ENCODE measurements around the gene LMOD1.
A peak's percentile ranks its signal among the peaks of the same experiment; 100 is the strongest.
"Not testable (repeated sequence)": the region's sequence is repeated elsewhere in the genome, so short reads cannot be mapped to it uniquely, and the experiment has no call there.

Gene LMOD1

DNA sequence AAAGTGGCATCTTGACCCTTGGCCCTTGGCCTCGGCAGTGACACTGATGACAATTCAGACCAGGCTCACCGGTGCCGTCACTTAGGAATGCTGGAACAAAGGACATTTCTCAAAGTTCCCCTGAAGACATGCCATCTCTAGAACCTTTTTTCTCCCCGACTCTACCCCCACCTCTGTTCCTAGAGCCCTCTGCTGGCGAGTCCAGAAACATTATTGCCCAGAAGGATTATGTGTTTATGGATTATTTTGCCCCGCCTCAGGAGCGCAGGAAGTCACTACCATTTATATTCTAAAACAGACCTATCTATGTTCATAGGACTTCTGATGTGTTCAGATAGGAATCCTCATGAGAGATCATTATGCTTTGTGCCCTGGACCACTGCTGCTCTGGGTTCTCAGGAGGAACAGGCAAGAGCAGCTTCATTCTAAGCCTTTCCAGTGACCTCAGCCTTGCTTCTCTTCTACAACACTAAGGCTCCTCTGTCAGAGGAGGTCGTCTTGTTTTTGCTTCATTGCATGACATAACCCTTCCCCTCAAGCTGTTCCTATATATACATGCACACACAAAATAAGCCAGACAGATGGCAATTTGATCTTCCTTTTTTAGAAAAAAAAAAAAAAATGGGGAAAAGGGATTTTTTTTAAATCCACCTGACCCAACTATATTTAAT is 70.1 kb downstream of the LMOD1 start:
- H3K27ac ChIP-seq = 0 out of 2 replicates have a peak overlapping the region, but pooled peaks have one; percentile 3
- TF ChIP-seq, protein P1, sequence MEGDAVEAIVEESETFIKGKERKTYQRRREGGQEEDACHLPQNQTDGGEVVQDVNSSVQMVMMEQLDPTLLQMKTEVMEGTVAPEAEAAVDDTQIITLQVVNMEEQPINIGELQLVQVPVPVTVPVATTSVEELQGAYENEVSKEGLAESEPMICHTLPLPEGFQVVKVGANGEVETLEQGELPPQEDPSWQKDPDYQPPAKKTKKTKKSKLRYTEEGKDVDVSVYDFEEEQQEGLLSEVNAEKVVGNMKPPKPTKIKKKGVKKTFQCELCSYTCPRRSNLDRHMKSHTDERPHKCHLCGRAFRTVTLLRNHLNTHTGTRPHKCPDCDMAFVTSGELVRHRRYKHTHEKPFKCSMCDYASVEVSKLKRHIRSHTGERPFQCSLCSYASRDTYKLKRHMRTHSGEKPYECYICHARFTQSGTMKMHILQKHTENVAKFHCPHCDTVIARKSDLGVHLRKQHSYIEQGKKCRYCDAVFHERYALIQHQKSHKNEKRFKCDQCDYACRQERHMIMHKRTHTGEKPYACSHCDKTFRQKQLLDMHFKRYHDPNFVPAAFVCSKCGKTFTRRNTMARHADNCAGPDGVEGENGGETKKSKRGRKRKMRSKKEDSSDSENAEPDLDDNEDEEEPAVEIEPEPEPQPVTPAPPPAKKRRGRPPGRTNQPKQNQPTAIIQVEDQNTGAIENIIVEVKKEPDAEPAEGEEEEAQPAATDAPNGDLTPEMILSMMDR (IDR thresholded peaks at IDR 0.05) = peak; percentile 66
- no peak for TF ChIP-seq ZFX (IDR thresholded peaks at IDR 0.05; ENCODE audit: borderline replicate concordance)

DNA sequence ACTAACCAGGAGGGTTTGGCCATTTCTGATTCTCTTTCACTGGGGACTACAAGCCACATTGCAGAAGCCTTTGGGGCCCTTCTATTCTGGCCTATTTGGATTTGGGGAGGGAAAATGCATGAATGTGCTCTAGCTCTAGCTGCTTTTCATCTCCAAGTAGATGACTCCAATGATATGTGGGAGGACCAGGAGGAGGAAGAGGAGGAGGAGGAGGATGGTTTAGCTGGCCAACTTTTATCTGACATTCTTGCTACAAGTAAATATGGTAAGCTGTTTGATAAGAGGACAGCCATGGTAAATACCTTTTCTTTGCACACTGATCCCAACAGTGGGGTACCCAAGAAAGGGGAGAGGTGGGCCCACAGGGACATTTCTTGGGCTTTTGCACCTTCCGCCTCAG is 71.7 kb downstream of the LMOD1 start:
- TF ChIP-seq, protein P1 (IDR thresholded peaks at IDR 0.05) = no peak

DNA sequence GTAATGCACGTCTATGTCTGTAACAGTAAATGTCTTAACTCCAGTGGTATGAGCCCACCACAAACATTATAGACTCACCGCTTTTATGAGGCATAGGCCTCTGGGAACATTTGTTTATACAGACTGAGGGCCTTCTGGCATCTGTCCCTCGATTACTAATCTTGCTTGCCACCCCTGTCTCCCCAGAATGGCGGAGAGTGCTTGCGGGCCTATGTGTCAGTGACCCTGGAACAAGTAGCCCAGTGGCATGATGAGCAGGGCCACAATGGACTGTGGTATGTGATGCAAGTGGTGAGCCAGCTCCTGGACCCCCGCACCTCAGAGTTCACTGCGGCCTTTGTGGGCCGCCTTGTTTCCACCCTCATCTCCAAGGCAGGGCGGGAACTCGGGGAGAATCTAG is 76.0 kb downstream of the LMOD1 start:
- TF ChIP-seq, protein P1 (IDR thresholded peaks at IDR 0.05) = no peak
- TF ChIP-seq ZFX (IDR thresholded peaks at IDR 0.05; ENCODE audit: borderline replicate concordance) = no peak
- H3K27ac ChIP-seq = no peak overlapping the region

More for the DNA sequence above, 71.7 kb downstream of the LMOD1 start:
- no peak overlapping the region for H3K27ac ChIP-seq

DNA sequence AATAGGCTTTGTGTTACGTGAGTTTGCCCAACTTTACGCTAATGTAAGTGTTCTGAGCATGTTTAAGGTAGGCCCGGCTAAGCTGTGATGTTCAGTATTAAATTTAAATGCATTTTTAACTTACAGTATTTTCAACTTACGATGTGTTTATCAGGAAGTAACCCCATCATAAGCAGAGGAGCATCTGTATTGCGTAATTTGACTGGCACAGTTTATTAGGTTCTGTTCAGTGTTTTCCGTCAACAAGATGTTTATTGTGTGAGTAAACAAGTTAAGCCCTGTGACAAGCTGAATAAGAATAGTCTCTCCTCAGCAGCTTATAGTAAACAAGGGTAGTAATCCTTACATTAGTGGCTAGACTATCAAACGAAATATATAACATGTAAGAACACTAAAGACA is 84.9 kb downstream of the LMOD1 start:
- H3K27ac ChIP-seq = no peak overlapping the region
- TF ChIP-seq ZFX (IDR thresholded peaks at IDR 0.05; ENCODE audit: borderline replicate concordance) = no peak
- TF ChIP-seq, protein P1 (IDR thresholded peaks at IDR 0.05) = no peak

DNA sequence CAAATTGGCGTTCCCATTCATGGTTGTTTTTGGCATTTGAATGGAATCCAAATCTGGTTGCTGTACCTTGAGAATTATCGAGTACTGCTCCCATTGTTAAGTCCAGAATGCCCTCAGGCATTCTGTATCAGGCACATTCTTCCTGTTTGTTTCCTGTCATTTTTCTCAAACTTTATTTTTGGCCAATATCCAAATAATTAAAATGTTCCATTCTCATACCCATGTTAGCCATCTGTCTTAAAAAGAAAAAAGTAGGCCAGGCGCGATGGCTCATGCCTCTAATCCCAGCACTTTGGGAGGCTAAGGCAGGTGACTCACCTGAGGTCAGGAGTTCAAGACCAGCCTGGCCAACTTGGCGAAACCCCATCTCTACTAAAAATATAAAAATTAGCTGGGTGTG is 86.9 kb downstream of the LMOD1 start:
- TF ChIP-seq ZFX (IDR thresholded peaks at IDR 0.05; ENCODE audit: borderline replicate concordance) = no peak
- TF ChIP-seq, protein P1 (IDR thresholded peaks at IDR 0.05) = no peak
- no peak overlapping the region for H3K27ac ChIP-seq

DNA sequence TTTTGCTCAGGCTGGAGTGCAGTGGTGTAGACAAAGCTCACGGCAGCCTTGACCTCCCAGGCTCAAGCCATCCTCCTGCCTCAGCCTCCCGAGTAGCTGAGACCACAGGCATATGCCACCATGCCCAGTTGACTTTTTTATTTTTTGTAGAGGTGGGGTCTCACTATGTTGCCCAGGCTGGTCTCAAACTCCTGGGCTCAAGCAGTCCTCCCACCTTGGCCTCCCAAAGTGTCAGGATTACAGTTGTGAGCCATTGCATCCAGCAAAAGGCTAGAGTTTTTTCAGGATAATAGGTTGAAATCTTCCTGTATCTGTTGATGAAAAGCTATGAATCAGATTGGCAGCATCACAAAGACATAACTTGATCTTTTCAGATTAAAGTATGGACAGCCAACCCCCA is 89.6 kb downstream of the LMOD1 start:
- H3K27ac ChIP-seq = not testable (repeated sequence)

DNA sequence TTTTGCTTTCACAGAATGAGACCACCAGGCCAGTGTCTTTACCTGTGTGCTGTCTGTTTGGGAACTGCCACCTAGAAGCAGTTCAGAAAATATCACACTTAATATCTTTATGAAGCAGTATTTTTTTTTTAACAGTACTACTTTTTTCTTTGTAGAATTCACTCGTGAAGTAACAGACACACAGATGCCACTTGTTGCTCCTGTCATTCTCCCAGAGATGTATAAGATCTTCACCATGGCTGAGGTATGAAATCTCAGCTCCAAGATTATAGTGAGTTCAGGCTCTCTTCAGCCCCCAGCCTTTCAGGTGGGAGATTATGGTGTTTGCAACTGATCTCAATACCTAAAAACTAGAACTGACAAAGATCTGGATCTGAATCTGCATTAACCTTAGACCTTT is 94.4 kb downstream of the LMOD1 start:
- TF ChIP-seq, protein P1 (IDR thresholded peaks at IDR 0.05) = no peak
- no peak for TF ChIP-seq ZFX (IDR thresholded peaks at IDR 0.05; ENCODE audit: borderline replicate concordance)
- no peak overlapping the region for H3K27ac ChIP-seq

DNA sequence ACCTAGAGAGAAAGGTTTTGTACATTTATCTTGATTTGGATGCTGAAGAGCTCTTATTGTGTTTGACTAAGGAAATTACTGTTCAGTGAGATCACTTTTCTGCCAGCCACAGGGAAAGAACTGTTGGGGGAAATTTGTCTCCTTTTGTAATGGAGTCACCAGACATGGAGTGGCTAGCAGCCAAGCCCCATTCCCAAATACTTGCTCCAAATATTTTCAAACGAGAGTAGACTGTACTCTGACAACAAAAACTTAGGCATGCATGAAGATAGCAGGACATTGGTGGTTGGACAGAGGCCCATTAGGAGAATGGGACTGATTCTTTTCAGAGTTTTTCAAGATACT is 96.3 kb downstream of the LMOD1 start:
- peak overlapping the region; percentile 1; the same call in 1 of the 2 replicates for H3K27ac ChIP-seq
- TF ChIP-seq, protein P1 (IDR thresholded peaks at IDR 0.05) = no peak
- TF ChIP-seq ZFX (IDR thresholded peaks at IDR 0.05; ENCODE audit: borderline replicate concordance) = no peak
